ENCODE measurements around the gene TALDO1. TPM values are rescaled to one million over a fixed set of nuclear protein-coding genes. Genes with fewer than 3 reads are reported as not detected.

TALDO1 gene
- total RNA-seq, 6 donors from 2014 or later, result 163 to 313 (median 217) TPM

- WGBS, 2 donors, result 76% methylated on average over 6 to 14 of the region's 14 CpGs
- no peaks in the 10 kb centered on the region for H3K9me3 ChIP-seq
- DNase-seq (no peak), ATAC-seq (ENCODE audit: low FRiP score in 2 of 2) (no peak)
- no peaks in the 10 kb centered on the region for H3K27me3 ChIP-seq
- peaks cover 18 to 33% (median 26%) of the 10 kb centered on the region in 4 donors for H3K4me1 ChIP-seq
- peak overlapping the region in 2 of 4 donors; percentile 4 to 93 for H3K27ac ChIP-seq
- TF ChIP-seq POLR2AphosphoS5 (IDR thresholded peaks at IDR 0.05), result no peak
- TF ChIP-seq, protein P1, sequence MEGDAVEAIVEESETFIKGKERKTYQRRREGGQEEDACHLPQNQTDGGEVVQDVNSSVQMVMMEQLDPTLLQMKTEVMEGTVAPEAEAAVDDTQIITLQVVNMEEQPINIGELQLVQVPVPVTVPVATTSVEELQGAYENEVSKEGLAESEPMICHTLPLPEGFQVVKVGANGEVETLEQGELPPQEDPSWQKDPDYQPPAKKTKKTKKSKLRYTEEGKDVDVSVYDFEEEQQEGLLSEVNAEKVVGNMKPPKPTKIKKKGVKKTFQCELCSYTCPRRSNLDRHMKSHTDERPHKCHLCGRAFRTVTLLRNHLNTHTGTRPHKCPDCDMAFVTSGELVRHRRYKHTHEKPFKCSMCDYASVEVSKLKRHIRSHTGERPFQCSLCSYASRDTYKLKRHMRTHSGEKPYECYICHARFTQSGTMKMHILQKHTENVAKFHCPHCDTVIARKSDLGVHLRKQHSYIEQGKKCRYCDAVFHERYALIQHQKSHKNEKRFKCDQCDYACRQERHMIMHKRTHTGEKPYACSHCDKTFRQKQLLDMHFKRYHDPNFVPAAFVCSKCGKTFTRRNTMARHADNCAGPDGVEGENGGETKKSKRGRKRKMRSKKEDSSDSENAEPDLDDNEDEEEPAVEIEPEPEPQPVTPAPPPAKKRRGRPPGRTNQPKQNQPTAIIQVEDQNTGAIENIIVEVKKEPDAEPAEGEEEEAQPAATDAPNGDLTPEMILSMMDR (IDR thresholded peaks at IDR 0.05), result no peak
- no peak for TF ChIP-seq POLR2A (IDR thresholded peaks at IDR 0.05)
- TF ChIP-seq EP300 (IDR thresholded peaks at IDR 0.05), result no peak
- peaks cover 0 to 44% (median 23%) of the 10 kb centered on the region in 4 donors for H3K36me3 ChIP-seq
- H3K4me3 ChIP-seq, result peak overlapping the region in 1 of 4 donors; percentile 94
Observed at GRCh38 chr11:811446-812245, 64.4 kb downstream of the TALDO1 start.

DNA sequence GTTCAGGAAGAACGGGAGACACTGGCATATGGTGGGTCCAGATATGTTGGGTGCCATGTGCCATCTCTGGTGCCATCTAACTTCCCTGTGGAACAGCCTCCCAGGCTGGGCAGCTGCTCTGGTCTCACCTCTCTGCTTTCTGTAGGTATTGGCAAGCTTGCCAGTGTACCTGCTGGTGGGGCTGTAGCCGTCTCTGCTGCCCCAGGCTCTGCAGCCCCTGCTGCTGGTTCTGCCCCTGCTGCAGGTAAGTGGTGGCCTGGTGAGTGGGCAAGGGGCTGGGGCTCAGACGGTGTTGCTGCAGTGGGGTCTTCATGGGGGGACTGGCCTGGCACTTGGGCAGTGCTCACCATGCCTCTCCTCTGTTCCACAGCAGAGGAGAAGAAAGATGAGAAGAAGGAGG, 65.1 kb downstream of the TALDO1 start:
- WGBS, 2 donors, result 82 to 86% methylated on average over 1 to 3 of the region's 3 CpGs
- Histone ChIP-seq H3K27me3 (no peaks in the 10 kb centered on the region), H3K4me3 (no peak overlapping the region), H3K9me3 (no peaks in the 10 kb centered on the region), H3K4me1 (peaks cover 18 to 33% (median 26%) of the 10 kb centered on the region in 4 donors), H3K36me3 (peaks cover 0 to 44% (median 23%) of the 10 kb centered on the region in 4 donors), H3K27ac (no peak overlapping the region)
- DNase-seq (peak in 1 of 2 donors; percentile 46), ATAC-seq (ENCODE audit: low FRiP score in 2 of 2) (no peak)
- TF ChIP-seq, protein P1 (IDR thresholded peaks at IDR 0.05), result no peak
- TF ChIP-seq EP300 (IDR thresholded peaks at IDR 0.05) (no peak), POLR2A (IDR thresholded peaks at IDR 0.05) (no peak)

- Histone ChIP-seq H3K27me3 (no peaks in the 10 kb centered on the region), H3K9me3 (no peaks in the 10 kb centered on the region), H3K4me1 (peaks cover 18 to 31% (median 24%) of the 10 kb centered on the region in 4 donors), H3K4me3 (no peak overlapping the region), H3K36me3 (peaks cover 0 to 44% (median 23%) of the 10 kb centered on the region in 4 donors), H3K27ac (no peak overlapping the region)
- TF ChIP-seq POLR2A (IDR thresholded peaks at IDR 0.05), result no peak
- TF ChIP-seq, protein P1 (IDR thresholded peaks at IDR 0.05), result no peak
- no peak for TF ChIP-seq POLR2AphosphoS5 (IDR thresholded peaks at IDR 0.05)
- no peak for TF ChIP-seq EP300 (IDR thresholded peaks at IDR 0.05)
- 88 to 93% methylated on average over 6 of the region's 6 CpGs for WGBS, 2 donors
- DNase-seq (no peak), ATAC-seq (ENCODE audit: low FRiP score in 2 of 2) (no peak)
Observed at GRCh38 chr11:813072-813455, 65.8 kb downstream of the TALDO1 start.

GRCh38 chr11:813456-814096, 66.3 kb downstream of the TALDO1 start:
- Histone ChIP-seq H3K4me3 (no peak overlapping the region), H3K9me3 (no peaks in the 10 kb centered on the region), H3K36me3 (peaks cover 0 to 44% (median 23%) of the 10 kb centered on the region in 4 donors), H3K27ac (no peak overlapping the region), H3K4me1 (peaks cover 18 to 31% (median 21%) of the 10 kb centered on the region in 4 donors), H3K27me3 (no peaks in the 10 kb centered on the region)
- TF ChIP-seq, protein P1 (IDR thresholded peaks at IDR 0.05), result no peak
- TF ChIP-seq POLR2AphosphoS5 (IDR thresholded peaks at IDR 0.05) (no peak), POLR2A (IDR thresholded peaks at IDR 0.05) (no peak)
- 0 to 87% methylated on average over 1 to 9 of the region's 9 CpGs for WGBS, 2 donors
- no peak for ATAC-seq (ENCODE audit: low FRiP score in 2 of 2)
- no peak for DNase-seq

Small RNA genes within 50 kb of the gene (small RNA-seq; reads per million reads assigned to genes)
- gene SNORA52, result 0 reads per million in 4 donors

Other genes with a start within 250 kb of the TALDO1 start
- 100 to 1,000 TPM; 236 to 374 (median 339) TPM for gene RNH1, start 240.2 kb upstream of the TALDO1 start, total RNA-seq
- gene HRAS, start 211.9 kb upstream of the TALDO1 start, total RNA-seq, result 10 to 100 TPM; 45.5 to 85.0 (median 59.9) TPM
- gene LRRC56, start 209.9 kb upstream of the TALDO1 start, total RNA-seq, result 10 to 100 TPM in 1 of 6 donors, 1 to 10 TPM in 5; 3.5 to 11.5 (median 5.8) TPM
- 10 to 100 TPM in 2 of 6 donors, 1 to 10 TPM in 4; 4.6 to 32.5 (median 6.7) TPM for gene LMNTD2, start 186.7 kb upstream of the TALDO1 start, total RNA-seq
- gene RASSF7, start 186.5 kb upstream of the TALDO1 start, total RNA-seq, result 100 to 1,000 TPM in 5 of 6 donors, 10 to 100 TPM in 1; 80.2 to 222 (median 129) TPM
- 10 to 100 TPM; 25.7 to 93.2 (median 37.9) TPM for gene PHRF1, start 171.0 kb upstream of the TALDO1 start, total RNA-seq
- 100 to 1,000 TPM in 2 of 6 donors, 10 to 100 TPM in 4; 32.6 to 123 (median 56.2) TPM for gene IRF7, start 131.5 kb upstream of the TALDO1 start, total RNA-seq
- under 1 TPM in 1 of 6 donors, not detected in 5; 0.40 TPM for gene CDHR5, start 122.5 kb upstream of the TALDO1 start, total RNA-seq
- gene SCT, start 120.3 kb upstream of the TALDO1 start, total RNA-seq, result under 1 TPM in 1 of 6 donors, not detected in 5; 0.72 TPM
- gene DRD4, start 110.2 kb upstream of the TALDO1 start, total RNA-seq, result 1 to 10 TPM in 3 of 6 donors, under 1 TPM in 1, not detected in 2; 0.54 to 4.2 (median 1.5) TPM
- 10 to 100 TPM; 23.9 to 87.3 (median 35.6) TPM for gene DEAF1, start 52.2 kb upstream of the TALDO1 start, total RNA-seq
- gene TMEM80, start 51.6 kb upstream of the TALDO1 start, total RNA-seq, result 10 to 100 TPM; 28.6 to 62.9 (median 36.1) TPM
- gene EPS8L2, start 41.2 kb upstream of the TALDO1 start, total RNA-seq, result 100 to 1,000 TPM; 120 to 497 (median 199) TPM
- 10 to 100 TPM; 14.8 to 77.7 (median 63.6) TPM for gene GATD1, start 30.0 kb downstream of the TALDO1 start, total RNA-seq
- gene CEND1, start 42.6 kb downstream of the TALDO1 start, total RNA-seq, result not detected
- gene SLC25A22, start 50.8 kb downstream of the TALDO1 start, total RNA-seq, result 10 to 100 TPM; 13.6 to 29.3 (median 22.3) TPM
- gene PIDD1, start 57.8 kb downstream of the TALDO1 start, total RNA-seq, result 10 to 100 TPM in 5 of 6 donors, 1 to 10 TPM in 1; 5.2 to 76.5 (median 15.4) TPM
- 1,000 to 10,000 TPM in 2 of 6 donors, 100 to 1,000 TPM in 4; 451 to 1,926 (median 773) TPM for gene RPLP2, start 62.5 kb downstream of the TALDO1 start, total RNA-seq
- gene PNPLA2, start 71.5 kb downstream of the TALDO1 start, total RNA-seq, result 100 to 1,000 TPM in 4 of 6 donors, 10 to 100 TPM in 2; 74.5 to 303 (median 164) TPM
- 100 to 1,000 TPM in 1 of 6 donors, 10 to 100 TPM in 5; 29.0 to 157 (median 41.4) TPM for gene CRACR2B, start 80.5 kb downstream of the TALDO1 start, total RNA-seq
- 100 to 1,000 TPM; 179 to 545 (median 421) TPM for gene CD151, start 85.5 kb downstream of the TALDO1 start, total RNA-seq
- gene POLR2L, start 95.1 kb downstream of the TALDO1 start, total RNA-seq, result 100 to 1,000 TPM in 3 of 6 donors, 10 to 100 TPM in 3; 34.1 to 168 (median 102) TPM
- 100 to 1,000 TPM in 5 of 6 donors, 10 to 100 TPM in 1; 91.3 to 181 (median 169) TPM for gene TSPAN4, start 95.4 kb downstream of the TALDO1 start, total RNA-seq
- 100 to 1,000 TPM in 1 of 6 donors, 10 to 100 TPM in 5; 34.6 to 144 (median 59.1) TPM for gene CHID1, start 163.3 kb downstream of the TALDO1 start, total RNA-seq
- 100 to 1,000 TPM in 3 of 6 donors, 10 to 100 TPM in 3; 55.7 to 273 (median 103) TPM for gene AP2A2, start 178.4 kb downstream of the TALDO1 start, total RNA-seq